PC-9 (cell line): ENCODE results near the gene CLTCL1.

Experiments used
- CTCF ChIP-seq: fragments of 200-600 bp; sonication (generic); conservative IDR thresholded peaks from 2 replicates; pipeline ENCODE4 v1.6.1; 2017; ENCODE audit warnings: mixed run types, antibody characterized with exemption, mild to moderate bottlenecking, moderate library complexity
- EZH2 ChIP-seq: fragments of 200-600 bp; sonication (generic); IDR thresholded peaks from 2 replicates; pipeline ENCODE4 v1.8.0; 2017; ENCODE audit warnings: antibody characterized with exemption, low read depth

- no peak for TF ChIP-seq CTCF
- TF ChIP-seq EZH2: no peak
Observed at GRCh38 chr22:19173047-19174035, 118.2 kb downstream of the CLTCL1 start.
